ENCODE measurements around the gene DENND5B.
"Not testable (repeated sequence)": the region's sequence is repeated elsewhere in the genome, so short reads cannot be mapped to it uniquely, and the experiment has no call there.

DENND5B gene

DNA sequence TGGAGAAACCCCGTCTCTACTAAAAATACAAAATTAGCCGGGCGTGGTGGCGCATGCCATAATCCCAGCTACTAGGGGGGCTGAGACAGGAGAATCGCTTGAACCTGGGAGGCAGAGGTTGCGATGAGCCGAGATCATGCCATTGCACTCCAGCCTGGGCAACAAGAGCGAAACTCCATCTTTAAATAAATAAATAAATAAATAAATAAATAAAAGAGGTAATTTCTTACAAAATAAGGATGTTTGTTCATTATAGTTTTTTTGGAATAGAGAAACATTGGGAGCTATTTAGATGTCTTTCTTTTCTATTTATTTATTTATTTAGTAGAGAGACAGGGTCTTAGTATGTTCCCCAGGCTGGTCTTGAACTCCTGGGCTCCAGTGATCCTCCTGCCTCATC is 213.7 kb downstream of the DENND5B start:
- DNase-seq (ENCODE audit: low read depth): not testable (repeated sequence)

- DNase-seq (ENCODE audit: low read depth): not testable (repeated sequence)
Measured at GRCh38 chr12:31375422-31375821, 215.5 kb downstream of the DENND5B start.

GRCh38 chr12:31371256-31371620 is 219.7 kb downstream of the DENND5B start:
- DNase-seq (ENCODE audit: low read depth): no peak

DNA sequence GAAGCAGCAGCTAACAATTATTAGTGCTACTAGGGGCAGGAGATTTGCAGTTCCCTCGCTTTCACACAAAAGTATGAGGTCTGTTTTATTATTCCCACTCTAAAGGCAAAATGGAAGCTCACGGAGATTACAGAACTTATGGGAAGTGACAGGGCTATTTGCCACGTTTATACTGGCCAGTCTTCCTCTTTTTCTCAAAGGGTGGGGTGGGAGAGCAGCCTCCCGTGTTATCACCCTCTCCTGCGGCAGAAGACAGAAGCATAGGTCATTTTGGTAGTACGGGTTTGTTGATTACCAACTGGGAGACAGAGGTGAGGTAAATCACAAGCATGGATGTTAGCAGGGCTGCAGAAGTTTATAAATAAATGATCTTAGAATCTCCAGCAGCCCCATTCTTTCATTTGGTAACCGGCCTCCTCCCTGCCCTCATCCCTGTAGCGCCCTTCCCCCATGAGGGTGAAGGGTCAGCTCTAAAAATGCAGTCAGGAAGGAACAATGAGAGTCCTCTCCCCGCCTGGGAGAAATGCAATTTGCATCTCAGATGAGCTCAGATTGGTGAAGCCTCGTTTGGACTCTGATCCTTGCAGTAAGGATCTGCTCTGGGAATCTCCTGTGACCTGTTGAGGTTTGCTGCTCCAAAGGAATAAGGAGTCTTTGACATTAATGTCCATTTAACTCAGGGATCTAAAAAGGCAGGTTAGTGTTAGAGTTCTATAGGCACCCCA is 220.2 kb downstream of the DENND5B start:
- DNase-seq (ENCODE audit: low read depth): no peak

DNA sequence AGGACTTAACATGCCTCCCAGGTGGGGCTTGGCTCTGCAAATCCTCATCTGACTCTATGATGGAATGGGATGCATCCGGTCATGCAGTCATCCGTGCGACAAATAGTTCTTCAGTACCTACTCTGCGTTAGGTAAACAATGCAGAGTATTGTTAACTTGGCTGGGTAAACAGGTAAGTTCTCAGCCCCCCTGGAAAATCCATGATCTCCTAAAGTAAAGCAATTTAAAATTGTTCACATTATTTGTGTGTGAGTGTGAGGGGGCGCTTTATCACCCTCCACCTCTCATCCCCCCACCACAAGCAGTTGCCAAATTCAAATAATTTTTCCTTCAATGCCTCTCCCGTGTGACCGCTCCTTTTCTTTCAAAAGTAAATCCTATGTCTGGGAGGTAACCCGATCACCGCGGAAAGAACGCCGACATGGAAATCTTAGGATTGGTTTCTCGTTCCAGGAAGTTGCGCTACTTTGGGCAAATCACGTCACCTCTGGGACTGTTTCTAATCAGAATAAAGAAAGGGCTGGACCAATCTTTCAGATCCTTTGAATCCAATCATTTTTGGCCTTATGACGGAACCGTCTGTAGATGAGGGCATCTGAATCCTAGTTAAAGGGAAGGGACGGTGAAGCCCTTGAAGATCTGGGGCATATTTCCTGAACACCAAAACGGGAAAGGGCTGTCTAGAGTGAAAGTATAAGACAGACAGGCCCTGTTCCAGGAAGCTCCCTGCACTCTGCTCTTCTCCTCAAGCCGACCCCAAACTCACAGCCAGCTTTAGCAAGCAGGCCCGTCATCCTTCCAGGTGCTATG is 221.0 kb downstream of the DENND5B start:
- peak; percentile 25 for DNase-seq (ENCODE audit: low read depth)

- DNase-seq (ENCODE audit: low read depth): no peak
Measured at GRCh38 chr12:31368666-31369361, 222.1 kb downstream of the DENND5B start.

DNA sequence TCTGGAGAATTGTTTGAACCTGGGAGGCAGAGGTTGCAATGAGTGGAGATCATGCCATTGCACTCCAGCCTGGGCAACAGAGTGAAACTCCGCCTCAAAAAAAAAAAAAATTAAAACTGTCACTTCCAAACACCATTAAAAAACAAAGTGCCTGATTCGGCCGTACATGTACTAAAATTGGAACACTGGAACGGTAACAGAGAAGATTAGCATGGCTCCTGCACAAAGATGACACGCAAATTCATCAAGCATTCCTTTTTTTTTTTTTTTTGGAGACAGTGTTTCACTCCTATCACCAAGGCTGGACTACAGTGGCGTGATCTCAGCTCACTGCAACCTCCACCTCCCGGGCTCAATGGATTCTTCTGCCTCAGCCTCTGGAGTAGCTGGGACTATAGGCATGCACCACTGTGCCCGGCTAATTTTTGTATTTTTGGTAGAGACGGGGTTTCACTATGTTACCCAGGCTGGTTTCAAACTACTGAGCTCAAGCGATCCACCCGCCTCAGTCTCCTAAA is 224.8 kb downstream of the DENND5B start:
- DNase-seq (ENCODE audit: low read depth): no peak

- DNase-seq (ENCODE audit: low read depth): no peak
Measured at GRCh38 chr12:31363831-31364230, 227.1 kb downstream of the DENND5B start.

DNA sequence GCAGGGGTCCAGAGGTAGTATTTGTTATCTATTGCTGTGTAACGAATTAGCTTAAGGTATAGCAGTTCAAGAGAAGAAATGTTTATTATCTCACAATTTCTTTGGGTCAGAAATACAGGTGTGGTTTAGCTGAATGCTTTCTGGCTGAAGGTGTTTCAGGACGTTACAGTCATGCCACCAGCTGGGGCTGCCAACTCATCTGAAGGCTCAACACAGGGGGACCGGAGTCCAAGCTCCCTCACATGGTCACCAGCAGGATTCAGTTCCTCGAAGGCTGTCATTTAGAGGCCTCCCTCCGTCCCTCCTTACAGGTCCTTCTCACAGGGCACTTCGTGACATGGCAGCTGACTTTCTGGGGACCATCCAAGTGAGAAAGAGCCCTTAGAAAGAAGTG is 227.5 kb downstream of the DENND5B start:
- no peak for DNase-seq (ENCODE audit: low read depth)

- no peak for DNase-seq (ENCODE audit: low read depth)
Measured at GRCh38 chr12:31362759-31363415, 228.0 kb downstream of the DENND5B start.

DNA sequence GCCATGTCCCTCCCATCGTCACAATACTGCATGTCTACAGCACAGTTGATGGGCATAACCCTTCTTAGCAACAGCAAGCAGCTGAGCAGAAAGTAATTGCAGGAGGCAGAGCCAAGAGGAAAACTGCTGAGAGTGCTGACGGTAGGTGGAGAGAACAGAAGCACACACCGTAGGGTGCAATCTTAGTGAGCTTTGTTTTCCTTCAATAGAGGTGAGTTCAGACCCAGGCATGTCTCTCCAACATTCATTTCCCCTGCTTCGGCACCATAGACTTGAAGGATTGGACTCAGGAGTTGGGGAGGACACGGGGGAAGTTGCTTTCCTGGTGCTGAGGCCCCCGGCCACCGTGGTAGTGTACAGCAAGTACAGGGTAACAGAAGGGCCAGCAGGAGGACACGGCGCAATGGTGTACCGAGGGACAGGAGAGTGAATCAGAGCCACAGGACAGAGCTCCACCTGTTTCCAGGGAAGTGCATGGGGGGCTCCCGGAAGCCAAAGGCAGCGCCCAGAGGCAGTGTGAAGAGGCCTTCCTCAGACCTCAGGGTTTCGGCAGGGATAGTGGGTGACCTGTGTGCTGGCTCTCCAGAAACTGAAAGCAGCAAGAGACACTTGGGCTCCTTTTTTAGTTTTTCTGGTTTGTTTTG is 228.7 kb downstream of the DENND5B start:
- no peak for DNase-seq (ENCODE audit: low read depth)

GRCh38 chr12:31361730-31362114 is 229.2 kb downstream of the DENND5B start:
- no peak for DNase-seq (ENCODE audit: low read depth)

DNA sequence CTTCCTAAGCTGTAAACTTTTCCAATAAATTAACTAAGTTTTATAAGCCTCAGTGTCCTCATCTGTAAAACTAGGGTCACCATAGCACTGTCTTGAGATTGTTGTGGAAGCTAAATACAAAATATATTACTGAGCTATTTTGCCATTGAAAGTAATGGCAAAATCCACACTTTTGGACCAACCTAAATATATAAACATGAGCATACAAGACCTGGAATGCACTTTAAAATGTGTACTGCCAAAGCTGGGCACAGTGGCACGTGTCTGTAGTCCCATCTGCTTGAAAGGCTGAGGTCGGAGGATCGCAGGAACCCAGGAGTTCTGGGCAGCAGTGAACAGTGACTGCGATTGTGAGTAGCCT is 235.2 kb downstream of the DENND5B start:
- no peak for DNase-seq (ENCODE audit: low read depth)

GRCh38 chr12:31353750-31354708 is 236.9 kb downstream of the DENND5B start:
- no peak for DNase-seq (ENCODE audit: low read depth)

GRCh38 chr12:31346267-31346666 is 244.7 kb downstream of the DENND5B start:
- DNase-seq (ENCODE audit: low read depth): no peak

GRCh38 chr12:31343139-31343538 is 247.8 kb downstream of the DENND5B start:
- no peak for DNase-seq (ENCODE audit: low read depth)

DNA sequence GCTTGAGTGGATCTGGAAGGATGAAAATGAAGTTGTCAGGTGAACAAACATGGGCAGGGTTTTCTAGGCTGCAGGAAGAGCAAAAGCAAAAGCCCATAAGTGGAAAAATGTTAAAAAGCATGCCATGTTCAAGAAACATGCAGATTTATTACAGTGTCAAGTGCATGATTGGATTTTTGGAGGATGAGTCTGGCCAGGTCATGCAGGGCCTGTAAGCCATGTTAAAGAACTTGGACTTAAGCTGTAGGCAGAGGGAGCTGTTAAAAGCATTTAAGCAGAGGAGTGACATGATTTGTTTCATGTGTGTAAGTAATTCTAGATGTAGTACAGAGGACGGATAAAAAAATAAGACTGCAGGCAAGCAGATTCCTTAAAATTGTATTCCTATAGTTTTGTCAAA is 248.7 kb downstream of the DENND5B start:
- DNase-seq (ENCODE audit: low read depth): no peak

GRCh38 chr12:31339831-31340622 is 250.9 kb downstream of the DENND5B start:
- no peak for DNase-seq (ENCODE audit: low read depth)

- DNase-seq (ENCODE audit: low read depth): no peak
Measured at GRCh38 chr12:31337952-31338351, 253.0 kb downstream of the DENND5B start.

Data from GM04504 (cell line).